Measurements from ENCODE around the gene PLCB1.
"Not testable (repeated sequence)": the region's sequence is repeated elsewhere in the genome, so short reads cannot be mapped to it uniquely, and the experiment has no call there.

Gene PLCB1

GRCh38 chr20:8640461-8640860 lies 508.4 kb downstream of the PLCB1 start:
- DNase-seq, result no peak

GRCh38 chr20:8642247-8642646 lies 510.2 kb downstream of the PLCB1 start:
- no peak for DNase-seq

DNA sequence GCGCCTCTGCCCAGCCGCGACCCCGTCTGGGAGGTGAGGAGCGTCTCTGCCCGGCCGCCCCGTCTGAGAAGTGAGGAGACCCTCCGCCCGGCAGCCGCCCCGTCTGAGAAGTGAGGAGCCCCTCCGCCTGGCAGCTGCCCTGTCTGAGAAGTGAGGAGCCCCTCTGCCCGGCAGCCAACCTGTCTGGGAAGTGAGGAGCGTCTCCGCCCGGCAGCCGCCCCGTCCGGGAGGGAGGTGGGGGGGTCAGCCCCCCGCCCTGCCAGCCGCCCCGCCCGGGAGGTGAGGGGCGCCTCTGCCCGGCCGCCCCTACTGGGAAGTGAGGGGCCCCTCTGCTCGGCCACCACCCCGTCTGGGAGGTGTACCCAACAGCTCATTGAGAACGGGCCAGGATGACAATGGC lies 512.4 kb downstream of the PLCB1 start:
- DNase-seq, result not testable (repeated sequence)

DNA sequence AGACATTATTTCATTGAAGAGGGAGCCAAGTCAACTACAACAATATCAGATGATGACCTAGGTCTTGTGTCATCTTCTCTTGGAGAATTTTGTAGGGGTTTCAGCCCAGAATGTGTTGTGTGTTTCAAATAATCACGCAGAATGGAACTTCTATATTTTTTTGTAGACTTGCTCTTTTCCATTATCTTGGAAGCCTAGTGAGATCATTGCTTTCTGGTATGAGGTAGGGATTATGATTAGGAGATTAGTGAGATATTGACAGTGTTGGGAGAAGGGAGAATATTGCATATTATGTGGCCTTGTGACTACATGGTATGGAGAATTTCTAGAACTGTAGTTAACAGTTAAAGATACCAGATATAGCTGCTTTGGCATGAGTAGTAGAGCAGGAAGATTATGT lies 513.3 kb downstream of the PLCB1 start:
- DNase-seq, result peak; percentile 11

DNA sequence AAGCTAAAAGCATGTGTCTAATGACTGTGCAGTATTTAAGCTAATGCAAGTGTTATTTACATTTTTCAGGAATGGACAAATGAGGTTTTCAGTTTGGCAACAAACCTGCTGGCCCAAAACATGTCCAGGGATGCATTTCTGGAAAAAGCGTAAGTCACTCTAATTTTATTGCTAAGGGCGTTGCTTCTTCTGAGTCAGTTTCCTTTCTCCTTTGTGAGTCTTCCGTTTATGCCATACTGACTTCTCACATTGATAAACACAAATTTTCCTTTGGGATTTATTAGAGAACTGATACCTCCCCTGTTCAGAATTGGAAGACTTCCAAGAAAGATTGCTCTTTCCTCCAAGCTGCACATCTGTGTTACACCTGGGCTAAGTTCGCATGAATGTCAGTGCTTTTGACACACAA lies 514.0 kb downstream of the PLCB1 start:
- DNase-seq, result peak; percentile 96

GRCh38 chr20:8646716-8647115 lies 514.6 kb downstream of the PLCB1 start:
- no peak for DNase-seq

- DNase-seq, result no peak
Observed at GRCh38 chr20:8647961-8648441, 515.9 kb downstream of the PLCB1 start.

DNA sequence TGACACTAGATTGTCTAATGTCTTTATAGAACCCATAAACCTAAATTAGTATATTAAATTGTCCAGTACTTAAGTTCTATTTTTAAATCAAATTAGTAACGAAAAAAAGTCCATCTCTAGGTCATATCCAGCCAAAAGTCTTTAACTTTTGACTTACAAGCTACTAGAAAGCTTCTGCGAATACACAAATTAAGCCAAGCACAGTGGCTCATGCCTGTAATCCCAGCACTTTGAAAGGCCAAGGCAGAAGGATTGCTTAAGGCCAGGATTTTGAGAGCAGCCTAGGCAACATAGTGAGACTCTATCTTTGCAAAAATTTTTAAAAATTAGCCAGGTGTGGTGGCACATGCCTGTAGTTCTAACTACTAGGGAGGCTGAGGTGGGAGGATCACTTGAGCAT lies 516.4 kb downstream of the PLCB1 start:
- DNase-seq, result no peak

DNA sequence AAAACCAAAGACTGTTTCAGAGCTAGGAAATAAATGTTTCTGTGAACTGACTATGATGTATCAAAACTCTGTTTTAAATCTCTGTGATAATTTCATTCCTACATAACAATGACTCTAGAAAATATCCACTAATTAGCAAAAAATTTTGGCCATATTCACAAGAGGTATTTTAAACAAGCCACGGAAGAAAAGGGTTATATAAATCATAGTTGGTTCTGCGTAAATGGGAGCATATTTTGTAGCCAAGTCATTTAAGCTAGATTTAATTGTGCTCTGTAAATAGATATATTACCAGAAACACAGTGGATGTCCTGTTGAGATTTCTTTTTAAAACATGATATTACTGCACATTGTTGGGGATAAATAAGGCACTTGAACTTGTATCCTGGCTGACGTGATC lies 520.3 kb downstream of the PLCB1 start:
- DNase-seq, result no peak

- DNase-seq, result no peak
Observed at GRCh38 chr20:8654486-8654885, 522.4 kb downstream of the PLCB1 start.

GRCh38 chr20:8656335-8656734 lies 524.3 kb downstream of the PLCB1 start:
- no peak for DNase-seq

- no peak for DNase-seq
Observed at GRCh38 chr20:8657664-8658063, 525.6 kb downstream of the PLCB1 start.

GRCh38 chr20:8658103-8658502 lies 526.0 kb downstream of the PLCB1 start:
- DNase-seq, result no peak

DNA sequence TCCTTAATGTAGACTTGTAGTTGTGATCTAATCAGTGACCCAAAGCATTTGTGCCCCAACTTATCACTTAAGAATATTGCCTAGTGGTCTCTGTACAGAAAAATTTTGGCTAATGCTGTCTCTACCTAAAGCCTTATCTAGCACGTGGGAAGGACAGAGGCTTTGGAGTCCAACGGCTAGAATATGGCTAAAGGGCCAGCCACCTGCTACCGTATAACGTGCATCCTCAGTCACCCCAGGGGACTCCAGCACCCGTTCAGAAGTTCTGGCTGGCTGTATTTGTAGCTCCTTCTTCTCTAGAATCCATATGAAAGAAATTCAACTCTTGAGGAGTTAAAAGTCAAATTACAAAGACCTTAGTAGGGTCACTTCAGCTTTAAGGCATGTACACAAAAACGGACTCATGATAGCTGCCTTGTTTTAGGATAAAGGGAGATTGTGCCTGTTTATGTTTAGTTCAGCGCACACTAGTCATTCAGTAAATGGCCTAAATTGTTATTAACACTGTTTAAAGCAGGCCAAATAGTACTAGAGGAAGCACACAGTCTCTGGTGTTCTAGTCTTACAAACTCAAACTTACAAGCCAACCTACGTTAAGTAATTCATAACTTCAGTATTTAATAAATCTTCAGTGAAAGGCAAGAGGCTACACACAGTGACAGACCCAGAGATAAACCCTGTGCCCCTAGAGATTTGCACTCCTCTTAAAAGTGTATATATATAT lies 529.3 kb downstream of the PLCB1 start:
- peak; percentile 42 for DNase-seq

DNA sequence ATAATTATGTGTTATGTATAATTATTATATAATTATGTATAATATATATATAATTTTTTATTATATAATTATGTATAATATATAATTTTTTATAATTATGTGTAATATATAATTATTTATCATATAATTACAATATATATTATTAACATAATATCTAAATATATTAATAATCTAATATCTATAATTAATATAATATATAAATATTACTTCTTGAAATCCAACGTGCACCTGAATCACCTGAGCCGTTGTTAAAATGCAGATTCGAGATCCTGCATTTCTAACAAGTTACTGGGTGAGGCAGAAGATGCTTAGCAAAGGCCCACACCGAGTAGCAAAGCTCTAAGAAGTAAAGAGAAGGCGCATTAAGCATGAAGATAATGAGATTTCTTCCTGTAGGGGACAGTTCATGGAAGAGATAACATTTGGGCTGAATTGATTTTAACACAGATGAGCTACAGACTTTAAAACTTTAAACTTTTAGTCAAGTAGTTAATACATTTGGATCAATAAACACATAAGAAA lies 530.4 kb downstream of the PLCB1 start:
- peak; percentile 12 for DNase-seq

- DNase-seq, result no peak
Observed at GRCh38 chr20:8663424-8663823, 531.4 kb downstream of the PLCB1 start.

GRCh38 chr20:8664778-8665177 lies 532.7 kb downstream of the PLCB1 start:
- DNase-seq, result no peak

GRCh38 chr20:8667306-8667705 lies 535.2 kb downstream of the PLCB1 start:
- no peak for DNase-seq

DNA sequence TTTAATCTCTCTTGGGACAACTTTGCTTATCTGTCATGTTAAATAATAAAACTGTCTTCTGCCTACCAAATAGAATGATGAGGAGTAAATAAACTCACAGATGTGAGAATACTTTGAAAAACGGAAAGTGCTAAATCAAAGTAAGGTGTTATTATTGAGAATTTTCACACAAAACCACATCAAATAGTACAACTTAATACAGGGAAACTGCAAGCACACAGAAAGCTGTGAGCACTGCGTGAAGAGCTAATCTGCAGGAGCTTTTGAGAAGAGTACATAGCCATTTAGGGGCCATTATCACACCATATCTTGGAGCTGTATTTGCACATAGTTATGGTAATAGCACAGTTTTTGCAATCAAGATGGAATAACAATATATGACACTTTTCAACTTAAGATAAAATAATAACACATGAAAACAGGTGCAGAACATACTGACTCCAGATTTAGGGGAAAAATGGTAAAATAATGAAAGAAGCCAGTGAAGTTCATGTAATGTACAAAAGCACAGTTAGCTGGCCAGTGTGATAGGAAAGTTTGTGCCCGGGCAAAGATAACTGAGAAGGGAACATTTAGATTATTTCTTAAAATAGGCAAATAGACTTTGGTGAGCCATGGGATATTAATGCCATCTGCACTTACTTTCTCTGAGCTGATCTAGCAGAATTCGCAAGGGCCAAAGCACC lies 538.3 kb downstream of the PLCB1 start:
- DNase-seq, result no peak

- DNase-seq, result no peak
Observed at GRCh38 chr20:8670893-8671215, 538.8 kb downstream of the PLCB1 start.

DNA sequence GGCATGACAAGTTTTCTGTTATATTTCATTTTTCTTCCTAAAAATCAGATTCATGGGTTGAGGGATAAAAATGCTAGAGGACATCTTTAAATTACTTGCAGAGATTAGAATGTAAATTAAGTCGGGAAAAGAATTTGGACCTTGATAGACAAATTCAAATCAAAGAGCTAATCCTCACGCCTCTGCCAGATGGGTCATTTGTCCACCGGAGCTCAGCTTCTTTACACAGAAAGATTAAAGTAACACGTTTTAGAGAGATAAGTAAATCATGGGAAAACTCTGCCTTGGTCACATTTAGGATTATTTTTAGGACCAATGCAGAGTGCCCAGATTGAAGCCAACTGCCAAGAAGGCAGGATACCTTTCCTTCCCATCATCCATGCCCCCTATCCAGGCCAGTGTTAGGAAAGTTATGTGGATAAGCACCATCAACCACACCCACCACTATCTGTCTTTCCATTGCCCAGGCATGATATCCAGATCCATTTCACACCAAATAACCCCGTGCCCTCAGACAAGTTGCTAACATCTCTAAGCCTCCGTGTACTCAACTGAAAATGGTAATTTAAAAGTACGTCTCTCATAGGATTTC lies 539.4 kb downstream of the PLCB1 start:
- no peak for DNase-seq

DNA sequence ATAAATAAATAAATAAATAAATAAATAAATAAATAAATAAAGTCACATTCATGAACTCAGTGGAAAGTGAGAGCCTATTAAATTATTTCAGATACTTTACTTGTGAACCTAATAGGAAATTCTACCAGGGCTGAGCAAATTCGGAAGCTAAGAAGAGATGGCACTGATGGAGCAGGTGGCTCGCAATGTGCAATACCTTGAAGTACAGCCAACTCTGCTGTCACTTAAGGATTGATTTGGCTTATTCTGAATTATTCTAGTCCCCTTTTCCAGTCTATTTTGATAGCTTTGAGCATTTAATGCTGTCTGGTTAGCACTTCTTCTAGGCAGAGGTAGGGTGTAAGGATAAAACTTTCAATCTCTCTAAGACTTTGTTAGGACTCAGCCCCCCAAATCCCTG lies 541.0 kb downstream of the PLCB1 start:
- DNase-seq, result no peak

GRCh38 chr20:8675896-8676295 lies 543.8 kb downstream of the PLCB1 start:
- no peak for DNase-seq

All from NCI-H2171 treated with DMSO at 0.1 percent for 48 hours (cell line).